ENCODE results near the gene TBX3. TPM values are rescaled to one million over a fixed set of nuclear protein-coding genes. Genes with fewer than 3 reads are reported as not detected.

TBX3 gene
- total RNA-seq, 1 donor from 2014 or later, result 2.0 TPM

DNA sequence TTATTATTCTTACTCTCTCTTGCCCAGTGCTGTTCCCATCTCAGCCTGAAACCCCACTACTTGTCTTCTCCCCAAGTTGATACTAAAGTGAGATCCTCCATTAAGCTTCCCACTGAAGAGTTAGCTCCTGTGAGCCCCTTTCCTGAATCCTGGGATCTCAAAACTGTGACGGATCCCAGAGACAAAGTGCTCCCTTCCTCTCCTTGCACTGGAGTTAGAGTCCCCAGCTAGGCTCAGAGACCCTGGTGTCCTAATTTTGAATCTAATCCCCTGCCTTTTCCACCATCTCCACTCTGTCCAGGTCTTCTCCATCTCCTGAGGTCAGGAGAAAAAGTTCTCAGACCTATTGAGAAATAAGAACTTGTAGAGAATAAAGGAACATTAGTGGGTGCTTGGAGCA is 17.6 kb upstream of the TBX3 start:
- TF ChIP-seq, protein P1, sequence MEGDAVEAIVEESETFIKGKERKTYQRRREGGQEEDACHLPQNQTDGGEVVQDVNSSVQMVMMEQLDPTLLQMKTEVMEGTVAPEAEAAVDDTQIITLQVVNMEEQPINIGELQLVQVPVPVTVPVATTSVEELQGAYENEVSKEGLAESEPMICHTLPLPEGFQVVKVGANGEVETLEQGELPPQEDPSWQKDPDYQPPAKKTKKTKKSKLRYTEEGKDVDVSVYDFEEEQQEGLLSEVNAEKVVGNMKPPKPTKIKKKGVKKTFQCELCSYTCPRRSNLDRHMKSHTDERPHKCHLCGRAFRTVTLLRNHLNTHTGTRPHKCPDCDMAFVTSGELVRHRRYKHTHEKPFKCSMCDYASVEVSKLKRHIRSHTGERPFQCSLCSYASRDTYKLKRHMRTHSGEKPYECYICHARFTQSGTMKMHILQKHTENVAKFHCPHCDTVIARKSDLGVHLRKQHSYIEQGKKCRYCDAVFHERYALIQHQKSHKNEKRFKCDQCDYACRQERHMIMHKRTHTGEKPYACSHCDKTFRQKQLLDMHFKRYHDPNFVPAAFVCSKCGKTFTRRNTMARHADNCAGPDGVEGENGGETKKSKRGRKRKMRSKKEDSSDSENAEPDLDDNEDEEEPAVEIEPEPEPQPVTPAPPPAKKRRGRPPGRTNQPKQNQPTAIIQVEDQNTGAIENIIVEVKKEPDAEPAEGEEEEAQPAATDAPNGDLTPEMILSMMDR (IDR thresholded peaks at IDR 0.05; ENCODE audit: insufficient read depth, low read depth, low read length), result no peak
- no peak for TF ChIP-seq EZH2 (IDR thresholded peaks at IDR 0.05; ENCODE audit: insufficient read depth, low read length)
- H3K4me2 ChIP-seq (ENCODE audit: low read length), result no peak overlapping the region
- no peaks in the 10 kb centered on the region for H3K36me3 ChIP-seq (ENCODE audit: insufficient read depth, low read length)
- H2AFZ ChIP-seq (ENCODE audit: low read depth, low read length), result no peak overlapping the region
- FAIRE-seq (no peak), DNase-seq (ENCODE audit: low read depth) (no peak)
- H3K27me3 Mint-ChIP-seq (ENCODE audit: low read depth, unreplicated experiment), result peaks cover 89% of the 10 kb centered on the region
- H3K9ac ChIP-seq (ENCODE audit: low read length), result no peak overlapping the region
- H3K9me3 Mint-ChIP-seq (ENCODE audit: unreplicated experiment), result peaks cover 12% of the 10 kb centered on the region
- no peak overlapping the region for H3K4me3 ChIP-seq (ENCODE audit: insufficient read depth, low read depth, low read length)
- no peaks in the 10 kb centered on the region for H3K36me3 Mint-ChIP-seq (ENCODE audit: low read depth, unreplicated experiment)
- H3K79me2 ChIP-seq (ENCODE audit: insufficient read depth, low read length), result no peaks in the 10 kb centered on the region
- no peak overlapping the region for H3K27ac Mint-ChIP-seq (ENCODE audit: unreplicated experiment)
- H3K27ac ChIP-seq (ENCODE audit: low read depth, low read length), result no peak overlapping the region
- peaks cover 73% of the 10 kb centered on the region for H3K27me3 ChIP-seq (ENCODE audit: insufficient read depth, low read length)
- H4K20me1 ChIP-seq (ENCODE audit: insufficient read depth, low read length), result no peaks in the 10 kb centered on the region
- H3K4me1 Mint-ChIP-seq (ENCODE audit: low read depth, unreplicated experiment), result peaks cover 4% of the 10 kb centered on the region
- H3K4me1 ChIP-seq (ENCODE audit: insufficient read depth, low read length), result no peaks in the 10 kb centered on the region
- H3K9me3 ChIP-seq (ENCODE audit: insufficient read depth, low read depth, low read length), result no peaks in the 10 kb centered on the region
- H3K4me3 Mint-ChIP-seq (ENCODE audit: unreplicated experiment), result no peak overlapping the region

GRCh38 chr12:114701104-114701414 is 17.1 kb upstream of the TBX3 start:
- no peak for DNase-seq (ENCODE audit: low read depth)
- Histone ChIP-seq H3K27ac (ENCODE audit: low read depth, low read length) (no peak overlapping the region), H3K79me2 (ENCODE audit: insufficient read depth, low read length) (no peaks in the 10 kb centered on the region), H3K36me3 (ENCODE audit: insufficient read depth, low read length) (no peaks in the 10 kb centered on the region), H3K9ac (ENCODE audit: low read length) (no peak overlapping the region), H3K4me1 (ENCODE audit: insufficient read depth, low read length) (no peaks in the 10 kb centered on the region), H4K20me1 (ENCODE audit: insufficient read depth, low read length) (no peaks in the 10 kb centered on the region), H3K9me3 (ENCODE audit: insufficient read depth, low read depth, low read length) (peaks cover 3% of the 10 kb centered on the region), H3K4me2 (ENCODE audit: low read length) (no peak overlapping the region), H3K27me3 (ENCODE audit: insufficient read depth, low read length) (peaks cover 73% of the 10 kb centered on the region), H3K4me3 (ENCODE audit: insufficient read depth, low read depth, low read length) (no peak overlapping the region), H2AFZ (ENCODE audit: low read depth, low read length) (no peak overlapping the region)
- Mint-ChIP-seq H3K27ac (ENCODE audit: unreplicated experiment) (no peak overlapping the region), H3K9me3 (ENCODE audit: unreplicated experiment) (peaks cover 12% of the 10 kb centered on the region), H3K27me3 (ENCODE audit: low read depth, unreplicated experiment) (peaks cover 90% of the 10 kb centered on the region), H3K4me3 (ENCODE audit: unreplicated experiment) (no peak overlapping the region), H3K4me1 (ENCODE audit: low read depth, unreplicated experiment) (peaks cover 4% of the 10 kb centered on the region), H3K36me3 (ENCODE audit: low read depth, unreplicated experiment) (no peaks in the 10 kb centered on the region)
- FAIRE-seq, result no peak
- no peak for TF ChIP-seq EZH2 (IDR thresholded peaks at IDR 0.05; ENCODE audit: insufficient read depth, low read length)
- TF ChIP-seq, protein P1 (IDR thresholded peaks at IDR 0.05; ENCODE audit: insufficient read depth, low read depth, low read length), result no peak

DNA sequence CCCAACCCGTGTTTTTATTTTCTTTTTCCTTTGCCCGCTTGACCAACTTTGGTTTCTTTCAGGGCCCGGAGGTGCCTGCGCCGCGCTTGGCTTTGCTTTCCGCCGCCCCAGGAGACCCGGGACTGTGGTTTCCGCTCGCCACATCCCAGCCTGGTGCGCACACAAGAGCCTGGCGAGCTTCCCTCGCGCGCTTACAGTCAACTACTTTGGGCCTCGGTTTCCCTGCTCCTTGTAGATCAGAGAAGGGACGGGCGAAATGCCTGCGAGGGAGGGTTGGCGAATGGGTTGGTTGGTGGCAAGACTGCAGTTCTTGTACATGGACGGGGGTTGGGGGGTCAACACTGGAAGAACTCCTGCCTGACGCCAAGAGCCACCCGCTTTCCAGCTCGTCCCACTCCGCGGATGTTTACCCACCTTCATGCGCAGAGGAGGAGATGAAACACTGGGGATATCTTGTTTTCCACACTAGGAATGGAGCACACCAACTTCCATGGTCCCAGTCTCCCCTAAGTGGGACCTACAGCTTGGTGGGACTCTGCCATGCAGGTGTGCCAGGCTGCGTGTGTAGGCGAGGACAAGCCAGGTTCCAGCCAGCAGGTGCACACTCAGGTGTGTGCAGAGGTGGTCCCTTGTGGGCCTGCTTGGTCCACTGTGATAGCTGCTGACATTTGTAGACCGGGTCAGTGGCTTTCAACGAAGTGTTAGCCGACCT is 16.6 kb upstream of the TBX3 start:
- peak; percentile 76 for TF ChIP-seq EZH2 (IDR thresholded peaks at IDR 0.05; ENCODE audit: insufficient read depth, low read length)
- TF ChIP-seq, protein P1 (IDR thresholded peaks at IDR 0.05; ENCODE audit: insufficient read depth, low read depth, low read length), result no peak
- H3K4me3 ChIP-seq (ENCODE audit: insufficient read depth, low read depth, low read length), result no peak overlapping the region
- peak overlapping the region; percentile 17 for H2AFZ ChIP-seq (ENCODE audit: low read depth, low read length)
- H3K9me3 ChIP-seq (ENCODE audit: insufficient read depth, low read depth, low read length), result peaks cover 3% of the 10 kb centered on the region
- Mint-ChIP-seq H3K27ac (ENCODE audit: unreplicated experiment) (no peak overlapping the region), H3K4me3 (ENCODE audit: unreplicated experiment) (no peak overlapping the region), H3K4me1 (ENCODE audit: low read depth, unreplicated experiment) (peaks cover 4% of the 10 kb centered on the region), H3K36me3 (ENCODE audit: low read depth, unreplicated experiment) (no peaks in the 10 kb centered on the region), H3K27me3 (ENCODE audit: low read depth, unreplicated experiment) (peaks cover 90% of the 10 kb centered on the region), H3K9me3 (ENCODE audit: unreplicated experiment) (peaks cover 10% of the 10 kb centered on the region)
- no peaks in the 10 kb centered on the region for H4K20me1 ChIP-seq (ENCODE audit: insufficient read depth, low read length)
- no peak overlapping the region for H3K27ac ChIP-seq (ENCODE audit: low read depth, low read length)
- H3K9ac ChIP-seq (ENCODE audit: low read length), result no peak overlapping the region
- peak overlapping the region; percentile 73 for H3K4me2 ChIP-seq (ENCODE audit: low read length)
- FAIRE-seq (no peak), DNase-seq (ENCODE audit: low read depth) (no peak)
- no peaks in the 10 kb centered on the region for H3K79me2 ChIP-seq (ENCODE audit: insufficient read depth, low read length)
- H3K4me1 ChIP-seq (ENCODE audit: insufficient read depth, low read length), result no peaks in the 10 kb centered on the region
- H3K36me3 ChIP-seq (ENCODE audit: insufficient read depth, low read length), result no peaks in the 10 kb centered on the region
- peaks cover 78% of the 10 kb centered on the region for H3K27me3 ChIP-seq (ENCODE audit: insufficient read depth, low read length)
